Esophagus muscularis mucosa (tissue), 4 donors: Measurements from ENCODE around the gene DMC1. TPM values are rescaled to one million over a fixed set of nuclear protein-coding genes. Genes with fewer than 3 reads are reported as not detected.

ENCODE experiments used
- DNase-seq: peaks from one replicate; pipeline ENCODE4 v3.0.0-alpha.2; 2017; ENCODE audit errors: extremely low spot score
- H3K27ac ChIP-seq, 4 donors: fragments of 200-600 bp; sonication (generic); replicated peaks in 1 of 4; 1 replicate in 3 of 4; 2 replicates in 1 of 4; pipeline ENCODE4 v1.5.1; 2016 to 2019; ENCODE audit warnings: mild to moderate bottlenecking in 1 of 4
- H3K27me3 ChIP-seq, 4 donors: fragments of 200-600 bp; sonication (generic); one replicate each; pipeline versions ENCODE4 v1.5.1 to v1.6.0; 2016 to 2019
- H3K36me3 ChIP-seq, 4 donors: fragments of 200-600 bp; sonication (generic); one replicate each; pipeline ENCODE4 v1.5.1; 2016 to 2019
- H3K4me1 ChIP-seq, 4 donors: fragments of 200-600 bp; sonication (generic); one replicate each; pipeline ENCODE4 v1.5.1; 2016 to 2019
- H3K4me3 ChIP-seq, 4 donors: fragments of 200-600 bp; sonication (generic); 1 replicate in 2 of 4; 2 replicates in 2 of 4; pipeline ENCODE4 v1.5.1; 2016 to 2019; ENCODE audit warnings: mild to moderate bottlenecking in 4 of 4, moderate library complexity in 1 of 4
- H3K9me3 ChIP-seq, 4 donors: fragments of 200-600 bp; sonication (generic); 1 replicate in 3 of 4; 2 replicates in 1 of 4; pipeline ENCODE4 v1.5.1; 2016 to 2019
- CTCF ChIP-seq, 3 experiments: fragments of 200-600 bp in 2 of 3; fragments of 450-650 bp in 1 of 3; sonication (generic) in 2 of 3; IDR thresholded peaks; one replicate each; pipeline ENCODE4 v1.5.1; 2017 to 2019; ENCODE audit warnings: antibody characterized with exemption in 3 of 3, mild to moderate bottlenecking in 2 of 3, moderate library complexity in 1 of 3
- EP300 ChIP-seq: sonication (generic); formaldehyde crosslinking; IDR thresholded peaks from one replicate; pipeline ENCODE4 v1.6.1; 2017; ENCODE audit warnings: antibody characterized with exemption
- POLR2A ChIP-seq: fragments of 450-650 bp; IDR thresholded peaks from one replicate; pipeline ENCODE4 v1.6.1; 2017; ENCODE audit warnings: antibody characterized with exemption, moderate library complexity, mild to moderate bottlenecking, low read depth
- POLR2AphosphoS5 ChIP-seq, 2 donors: sonication (generic); formaldehyde crosslinking; IDR thresholded peaks; one replicate each; pipeline ENCODE4 v1.6.1; 2017; ENCODE audit warnings: antibody characterized with exemption in 2 of 2
- WGBS: methylation state at CpG from one replicate; pipeline ENCODE4 v1.1.5; 2018; 5-methylcytosine and 5-hydroxymethylcytosine counted together
- intact Hi-C: fragments of 100-400 bp; cut with DNase I; formaldehyde crosslinking; loops from one replicate; pipeline ENCODE4 v1.15.1; 2023
- total RNA-seq, 4 donors: library from RNA; depleted of rRNA; stranded (reverse); fragments of >200 nt; gene quantifications; one replicate each; pipeline versions ENCODE4 v1.1.0 to v1.2.1, GENCODE V29; 2016

DMC1 gene
- total RNA-seq, 4 donors from 2014 or later, result 1.3 to 6.5 (median 1.6) TPM

- H3K4me3 ChIP-seq, result no peak overlapping the region
- peaks cover 69 to 100% (median 92%) of the 10 kb centered on the region in 4 donors for H3K36me3 ChIP-seq
- 48% methylated on average over 1 of the region's 1 CpG for WGBS
- no peak for DNase-seq
- TF ChIP-seq POLR2A (no peak), POLR2AphosphoS5 (IDR thresholded peaks at IDR 0.05) (peak in 1 of 2 donors; percentile 24)
- intact Hi-C loops, result no loop called here
- H3K27ac ChIP-seq, result no peak overlapping the region
- peaks cover 7 to 36% (median 25%) of the 10 kb centered on the region in 4 donors for H3K4me1 ChIP-seq
- H3K9me3 ChIP-seq, result no peaks in the 10 kb centered on the region
- H3K27me3 ChIP-seq, result no peaks in the 10 kb centered on the region
Measured at GRCh38 chr22:38484244-38484643, 85.7 kb downstream of the DMC1 start.

DNA sequence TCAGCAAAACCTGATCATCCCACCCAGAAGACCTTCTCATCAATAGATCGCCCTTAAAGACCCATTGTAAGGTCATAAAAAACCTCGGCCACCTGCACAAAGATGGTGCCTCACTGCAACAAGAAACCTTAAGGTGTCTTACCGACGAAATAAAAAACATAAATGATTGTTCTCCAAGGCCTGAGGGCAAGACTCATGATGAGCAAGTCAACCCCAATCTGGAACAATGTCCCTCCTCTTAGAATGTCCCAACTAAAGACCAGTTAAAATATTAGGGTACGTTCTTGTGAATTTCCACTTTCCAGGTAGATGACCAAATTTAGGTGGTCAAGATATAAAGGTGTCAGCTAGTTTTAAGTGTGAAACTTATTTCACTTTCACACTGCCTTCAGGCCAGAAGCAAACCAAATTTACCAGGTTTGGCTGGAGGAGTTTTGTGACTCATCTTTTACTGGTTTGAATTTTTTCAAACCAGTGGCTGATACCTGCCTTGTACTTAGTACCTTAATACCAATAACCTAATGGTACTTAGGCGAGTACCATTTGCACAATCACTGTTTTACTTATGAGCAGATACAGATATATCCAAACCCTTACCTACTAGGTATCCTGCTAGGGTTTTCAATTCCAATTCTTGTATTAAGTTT is 87.2 kb downstream of the DMC1 start:
- WGBS, result 97% methylated on average over 6 of the region's 6 CpGs
- H3K36me3 ChIP-seq, result peaks cover 56 to 86% (median 78%) of the 10 kb centered on the region in 4 donors
- H3K4me3 ChIP-seq, result no peak overlapping the region
- H3K27ac ChIP-seq, result no peak overlapping the region
- H3K4me1 ChIP-seq, result peaks cover 7 to 30% (median 19%) of the 10 kb centered on the region in 4 donors
- intact Hi-C loops, result no loop called here
- H3K27me3 ChIP-seq, result no peaks in the 10 kb centered on the region
- TF ChIP-seq CTCF (IDR thresholded peaks at IDR 0.05) (no peak), POLR2AphosphoS5 (IDR thresholded peaks at IDR 0.05) (peak in 1 of 2 donors; percentile 38), EP300 (no peak), POLR2A (no peak)
- no peaks in the 10 kb centered on the region for H3K9me3 ChIP-seq
- DNase-seq, result no peak

DNA sequence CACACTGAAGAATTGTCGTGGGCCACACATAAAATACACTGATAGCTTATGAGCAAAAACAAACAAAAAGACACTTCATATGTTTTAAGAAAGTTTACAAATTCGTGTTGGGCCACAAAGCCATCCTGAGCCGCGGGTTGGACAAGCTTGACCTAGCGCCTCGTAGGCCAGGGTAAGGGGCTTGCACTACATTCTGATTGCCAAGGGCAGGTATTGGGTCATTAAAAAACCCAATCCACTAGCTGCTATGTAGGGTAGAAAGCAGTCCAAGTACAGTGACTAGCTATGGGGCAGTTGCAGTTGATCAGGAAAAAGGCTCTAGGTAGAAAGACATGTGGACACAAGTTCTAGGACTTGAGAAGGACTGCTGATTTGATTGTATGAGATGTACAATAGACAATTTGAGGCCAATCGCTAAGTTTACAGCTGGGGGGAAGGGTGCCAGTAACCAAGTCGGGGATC is 88.1 kb downstream of the DMC1 start:
- 92% methylated on average over 8 of the region's 8 CpGs for WGBS
- H3K27me3 ChIP-seq, result no peaks in the 10 kb centered on the region
- peaks cover 48 to 77% (median 69%) of the 10 kb centered on the region in 4 donors for H3K36me3 ChIP-seq

GRCh38 chr22:38481162-38481870 is 88.7 kb downstream of the DMC1 start:
- TF ChIP-seq POLR2AphosphoS5 (IDR thresholded peaks at IDR 0.05) (peak in 1 of 2 donors; percentile 31), CTCF (IDR thresholded peaks at IDR 0.05) (no peak)
- Histone ChIP-seq H3K9me3 (no peaks in the 10 kb centered on the region), H3K4me3 (no peak overlapping the region), H3K36me3 (peaks cover 42 to 71% (median 63%) of the 10 kb centered on the region in 4 donors), H3K27me3 (no peaks in the 10 kb centered on the region), H3K4me1 (peaks cover 7 to 25% (median 8%) of the 10 kb centered on the region in 4 donors), H3K27ac (peak overlapping the region in 2 of 4 donors; percentile 4 to 6)
- DNase-seq, result no peak
- intact Hi-C loops, result no loop called here
- WGBS, result 90% methylated on average over 3 of the region's 3 CpGs

More for the DNA sequence above, 88.1 kb downstream of the DMC1 start:
- H3K9me3 ChIP-seq, result no peaks in the 10 kb centered on the region
- no peak for TF ChIP-seq POLR2A
- no peak for TF ChIP-seq CTCF (IDR thresholded peaks at IDR 0.05)
- TF ChIP-seq POLR2AphosphoS5 (IDR thresholded peaks at IDR 0.05), result peak in 1 of 2 donors; percentile 17
- no peak for TF ChIP-seq EP300
- peaks cover 7 to 25% (median 12%) of the 10 kb centered on the region in 4 donors for H3K4me1 ChIP-seq
- no peak for DNase-seq
- intact Hi-C loops, result no loop called here
- no peak overlapping the region for H3K27ac ChIP-seq
- no peak overlapping the region for H3K4me3 ChIP-seq

DNA sequence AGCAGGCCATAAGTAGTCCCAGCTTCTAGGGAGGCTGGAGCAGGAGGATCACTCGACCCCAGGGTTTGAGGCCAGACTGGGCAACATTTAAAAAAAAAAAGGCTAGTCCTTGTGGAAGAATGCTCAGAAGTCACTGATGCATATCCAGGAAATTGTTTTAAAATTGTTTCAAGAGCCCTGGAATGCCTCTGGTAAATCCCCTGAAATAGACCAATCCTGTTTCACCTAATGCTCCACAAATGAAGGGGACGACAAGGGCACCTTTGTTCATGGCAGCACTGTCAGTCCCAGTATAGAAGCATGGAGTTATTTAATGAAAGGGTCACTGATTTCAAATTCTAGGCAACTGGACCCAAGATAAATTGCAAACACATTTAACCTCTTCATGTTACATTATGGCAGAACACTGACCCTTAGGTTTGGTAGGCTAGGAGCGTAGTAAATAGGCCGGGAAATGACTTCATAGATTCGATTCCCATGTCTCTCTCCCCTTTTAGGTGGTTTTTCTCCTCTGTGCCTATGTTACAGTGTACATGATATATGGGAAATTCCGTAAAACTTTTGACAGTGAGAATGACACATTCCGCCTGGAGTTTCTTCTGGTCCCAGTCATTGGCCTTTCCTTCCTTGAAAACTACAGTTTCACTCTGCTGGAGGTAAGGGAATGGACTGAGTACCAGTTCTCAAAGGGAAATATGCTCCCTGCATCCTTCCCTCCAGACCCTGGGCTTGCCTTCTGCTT is 90.7 kb downstream of the DMC1 start:
- TF ChIP-seq EP300, result no peak
- TF ChIP-seq POLR2AphosphoS5 (IDR thresholded peaks at IDR 0.05), result peak in 1 of 2 donors; percentile 57
- no peak for TF ChIP-seq POLR2A
- no peak for TF ChIP-seq CTCF (IDR thresholded peaks at IDR 0.05)
- Histone ChIP-seq H3K4me3 (no peak overlapping the region), H3K27me3 (no peaks in the 10 kb centered on the region), H3K36me3 (peaks cover 21 to 50% (median 42%) of the 10 kb centered on the region in 4 donors), H3K9me3 (no peaks in the 10 kb centered on the region), H3K27ac (peak overlapping the region in 2 of 4 donors; percentile 6 to 25), H3K4me1 (peaks cover 3 to 20% (median 7%) of the 10 kb centered on the region in 4 donors)
- intact Hi-C loops, result no loop called here
- DNase-seq, result no peak
- WGBS, result 72% methylated on average over 7 of the region's 7 CpGs
